ENCODE results near the gene ARL6IP6.

DNA sequence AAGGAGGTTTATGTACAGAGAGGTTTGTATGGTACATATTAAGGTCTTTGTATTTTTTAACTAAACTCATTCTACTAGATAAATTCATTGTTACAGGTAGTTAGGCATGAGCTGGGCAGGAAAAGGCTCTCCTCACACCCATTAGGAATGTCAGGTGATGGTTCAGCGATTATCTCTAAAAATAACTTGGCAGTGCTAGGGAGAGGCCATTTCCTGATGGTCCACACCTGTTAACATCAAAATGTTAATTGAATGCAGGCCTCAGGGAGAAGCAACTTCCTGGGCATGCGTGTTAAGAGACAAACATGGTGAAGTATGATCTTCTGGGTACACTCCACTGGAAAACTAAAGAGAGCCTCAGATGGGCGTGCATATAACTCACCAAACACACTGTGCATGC is 73.6 kb downstream of the ARL6IP6 start:
- TF ChIP-seq, protein P1, sequence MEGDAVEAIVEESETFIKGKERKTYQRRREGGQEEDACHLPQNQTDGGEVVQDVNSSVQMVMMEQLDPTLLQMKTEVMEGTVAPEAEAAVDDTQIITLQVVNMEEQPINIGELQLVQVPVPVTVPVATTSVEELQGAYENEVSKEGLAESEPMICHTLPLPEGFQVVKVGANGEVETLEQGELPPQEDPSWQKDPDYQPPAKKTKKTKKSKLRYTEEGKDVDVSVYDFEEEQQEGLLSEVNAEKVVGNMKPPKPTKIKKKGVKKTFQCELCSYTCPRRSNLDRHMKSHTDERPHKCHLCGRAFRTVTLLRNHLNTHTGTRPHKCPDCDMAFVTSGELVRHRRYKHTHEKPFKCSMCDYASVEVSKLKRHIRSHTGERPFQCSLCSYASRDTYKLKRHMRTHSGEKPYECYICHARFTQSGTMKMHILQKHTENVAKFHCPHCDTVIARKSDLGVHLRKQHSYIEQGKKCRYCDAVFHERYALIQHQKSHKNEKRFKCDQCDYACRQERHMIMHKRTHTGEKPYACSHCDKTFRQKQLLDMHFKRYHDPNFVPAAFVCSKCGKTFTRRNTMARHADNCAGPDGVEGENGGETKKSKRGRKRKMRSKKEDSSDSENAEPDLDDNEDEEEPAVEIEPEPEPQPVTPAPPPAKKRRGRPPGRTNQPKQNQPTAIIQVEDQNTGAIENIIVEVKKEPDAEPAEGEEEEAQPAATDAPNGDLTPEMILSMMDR (IDR thresholded peaks at IDR 0.05), result no peak
- no peak for TF ChIP-seq POLR2A (IDR thresholded peaks at IDR 0.05)
